Esophagus (tissue), 2 donors: ENCODE results near the gene AMN. TPM values are rescaled to one million over a fixed set of nuclear protein-coding genes. Genes with fewer than 3 reads are reported as not detected.
A peak's percentile ranks its signal among the peaks of the same experiment; 100 is the strongest.

ENCODE experiments used
- H3K27ac ChIP-seq, 2 donors: one replicate each; pipeline ENCODE4 v1.5.1; 2013; ENCODE audit warnings: low read depth in 2 of 2, mild to moderate bottlenecking in 2 of 2, inconsistent platforms in 1 of 2, low read length in 1 of 2, moderate library complexity in 1 of 2
- H3K27me3 ChIP-seq, 2 donors: one replicate each; pipeline ENCODE4 v1.6.1; 2013; ENCODE audit warnings: low read length in 2 of 2, control low read depth in 1 of 2, mild to moderate bottlenecking in 1 of 2; ENCODE audit not compliant: insufficient read depth in 2 of 2, control insufficient read depth in 1 of 2
- H3K36me3 ChIP-seq, 2 donors: one replicate each; pipeline ENCODE4 v1.6.1; 2013; ENCODE audit warnings: low read length in 1 of 2; ENCODE audit not compliant: control insufficient read depth in 2 of 2, insufficient read depth in 2 of 2
- H3K4me1 ChIP-seq, 2 donors: one replicate each; pipeline ENCODE4 v1.6.1; 2013; ENCODE audit warnings: low read length in 1 of 2; ENCODE audit not compliant: control insufficient read depth in 2 of 2, insufficient read depth in 2 of 2
- H3K4me3 ChIP-seq, 2 donors: one replicate each; pipeline ENCODE4 v1.5.1; 2013; ENCODE audit warnings: low read length in 2 of 2, mild to moderate bottlenecking in 2 of 2, low read depth in 1 of 2, moderate library complexity in 1 of 2
- H3K9me3 ChIP-seq, 2 donors: one replicate each; pipeline ENCODE4 v1.6.1; 2013; ENCODE audit warnings: mild to moderate bottlenecking in 2 of 2, low read depth in 1 of 2, low read length in 1 of 2, moderate library complexity in 1 of 2; ENCODE audit not compliant: control insufficient read depth in 2 of 2, insufficient read depth in 1 of 2
- WGBS, 2 donors: extraction: QIAGEN DNeasy Blood & Tissue Kit; methylation state at CpG; one replicate each; pipeline ENCODE4 v1.1.7; 2013; 5-methylcytosine and 5-hydroxymethylcytosine counted together
- polyA plus RNA-seq, 2 donors: library from polyadenylated mRNA; stranded (reverse); fragments of 200-250 nt; gene quantifications; one replicate each; pipeline ENCODE4 v1.2.3, GENCODE V29; 2013
- donor health status: healthy with polysubstance abuse.
- donor health status: Bipolar disorder and iron deficiency.

AMN gene
- polyA plus RNA-seq, 2 donors = 11.8 to 13.8 TPM

GRCh38 chr14:102917469-102918211 is 4.8 kb upstream of the AMN start:
- 39 to 43% methylated on average over 12 of the region's 12 CpGs for WGBS, 2 donors
- no peak overlapping the region for H3K27ac ChIP-seq
- no peaks in the 10 kb centered on the region for H3K36me3 ChIP-seq
- no peak overlapping the region for H3K4me3 ChIP-seq
- peaks cover 0 to 7% of the 10 kb centered on the region in 2 donors for H3K9me3 ChIP-seq
- H3K4me1 ChIP-seq = peaks cover 0 to 1% of the 10 kb centered on the region in 2 donors
- no peaks in the 10 kb centered on the region for H3K27me3 ChIP-seq

GRCh38 chr14:102918438-102918837 is 4.0 kb upstream of the AMN start:
- WGBS, 2 donors = 49 to 55% methylated on average over 2 of the region's 2 CpGs
- Histone ChIP-seq H3K36me3 (no peaks in the 10 kb centered on the region), H3K4me3 (no peak overlapping the region), H3K27ac (no peak overlapping the region), H3K4me1 (peaks cover 0 to 9% of the 10 kb centered on the region in 2 donors), H3K9me3 (peaks cover 0 to 7% of the 10 kb centered on the region in 2 donors), H3K27me3 (peaks cover 0 to 4% of the 10 kb centered on the region in 2 donors)

- Histone ChIP-seq H3K9me3 (peaks cover 0 to 7% of the 10 kb centered on the region in 2 donors), H3K27ac (no peak overlapping the region), H3K27me3 (peaks cover 0 to 7% of the 10 kb centered on the region in 2 donors), H3K4me1 (peaks cover 2 to 14% of the 10 kb centered on the region in 2 donors), H3K36me3 (no peaks in the 10 kb centered on the region), H3K4me3 (no peak overlapping the region)
- WGBS, 2 donors = 97 to 98% methylated on average over 5 of the region's 5 CpGs
Observed at GRCh38 chr14:102920273-102920997, 2.0 kb upstream of the AMN start.

GRCh38 chr14:102920998-102921304 is 1.5 kb upstream of the AMN start:
- Histone ChIP-seq H3K36me3 (no peaks in the 10 kb centered on the region), H3K9me3 (peaks cover 0 to 7% of the 10 kb centered on the region in 2 donors), H3K27me3 (peaks cover 0 to 7% of the 10 kb centered on the region in 2 donors), H3K4me1 (peaks cover 2 to 14% of the 10 kb centered on the region in 2 donors), H3K27ac (no peak overlapping the region), H3K4me3 (no peak overlapping the region)
- 97 to 98% methylated on average over 1 of the region's 1 CpG for WGBS, 2 donors

GRCh38 chr14:102923201-102923924 is 900 bp downstream of the AMN start:
- Histone ChIP-seq H3K27me3 (peaks cover 0 to 7% of the 10 kb centered on the region in 2 donors), H3K9me3 (peaks cover 0 to 7% of the 10 kb centered on the region in 2 donors), H3K36me3 (no peaks in the 10 kb centered on the region), H3K4me1 (peaks cover 2 to 18% of the 10 kb centered on the region in 2 donors), H3K27ac (no peak overlapping the region), H3K4me3 (peak overlapping the region; percentile 27 to 31)
- 10 to 11% methylated on average over 46 to 53 of the region's 53 CpGs for WGBS, 2 donors

GRCh38 chr14:102923925-102924486 is 1.5 kb downstream of the AMN start:
- peaks cover 2 to 25% of the 10 kb centered on the region in 2 donors for H3K4me1 ChIP-seq
- H3K27ac ChIP-seq = no peak overlapping the region
- no peak overlapping the region for H3K4me3 ChIP-seq
- no peaks in the 10 kb centered on the region for H3K36me3 ChIP-seq
- peaks cover 0 to 7% of the 10 kb centered on the region in 2 donors for H3K9me3 ChIP-seq
- 53 to 58% methylated on average over 11 of the region's 11 CpGs for WGBS, 2 donors
- H3K27me3 ChIP-seq = peaks cover 0 to 7% of the 10 kb centered on the region in 2 donors

GRCh38 chr14:102924632-102925588 is 2.4 kb downstream of the AMN start:
- Histone ChIP-seq H3K4me1 (peaks cover 2 to 34% of the 10 kb centered on the region in 2 donors), H3K27me3 (peaks cover 0 to 13% of the 10 kb centered on the region in 2 donors), H3K27ac (no peak overlapping the region), H3K4me3 (no peak overlapping the region), H3K9me3 (peaks cover 0 to 7% of the 10 kb centered on the region in 2 donors), H3K36me3 (no peaks in the 10 kb centered on the region)
- WGBS, 2 donors = 83 to 85% methylated on average over 25 of the region's 25 CpGs

- Histone ChIP-seq H3K36me3 (no peaks in the 10 kb centered on the region), H3K27ac (no peak overlapping the region), H3K4me1 (peaks cover 2 to 40% of the 10 kb centered on the region in 2 donors), H3K4me3 (no peak overlapping the region), H3K9me3 (peaks cover 0 to 4% of the 10 kb centered on the region in 2 donors), H3K27me3 (peaks cover 0 to 18% of the 10 kb centered on the region in 2 donors)
- 84 to 89% methylated on average over 11 of the region's 11 CpGs for WGBS, 2 donors
Observed at GRCh38 chr14:102925646-102926045, 3.2 kb downstream of the AMN start.
